Activated CD4-positive, alpha-beta T cell treated with anti-CD3 and anti-CD28 coated beads, Interleukin-2, Interleukin-6, amounts not matched to agents 100 ng/mL and 50 ng/mL, durations not matched to agents 16 hours and 8 hours (primary cell): Measurements from ENCODE around the gene DNTTIP2.
A peak's percentile ranks its signal among the peaks of the same experiment; 100 is the strongest.
"Not testable (repeated sequence)": the region's sequence is repeated elsewhere in the genome, so short reads cannot be mapped to it uniquely, and the experiment has no call there.

ENCODE experiments used
- DNase-seq: peaks from one replicate; pipeline ENCODE4 v3.0.0-alpha.2; 2020

Gene DNTTIP2

GRCh38 chr1:93840956-93841482 lies 38.0 kb downstream of the DNTTIP2 start:
- no peak for DNase-seq

- DNase-seq, result peak; percentile 29
These were observed 39.3 kb downstream of the DNTTIP2 start for GRCh38 chr1:93839753-93840152.

GRCh38 chr1:93839307-93839706 lies 39.7 kb downstream of the DNTTIP2 start:
- peak; percentile 43 for DNase-seq

- DNase-seq, result no peak
These were observed 41.0 kb downstream of the DNTTIP2 start for GRCh38 chr1:93837961-93838360.

- DNase-seq, result not testable (repeated sequence)
These were observed 45.7 kb downstream of the DNTTIP2 start for GRCh38 chr1:93833293-93833692.

DNA sequence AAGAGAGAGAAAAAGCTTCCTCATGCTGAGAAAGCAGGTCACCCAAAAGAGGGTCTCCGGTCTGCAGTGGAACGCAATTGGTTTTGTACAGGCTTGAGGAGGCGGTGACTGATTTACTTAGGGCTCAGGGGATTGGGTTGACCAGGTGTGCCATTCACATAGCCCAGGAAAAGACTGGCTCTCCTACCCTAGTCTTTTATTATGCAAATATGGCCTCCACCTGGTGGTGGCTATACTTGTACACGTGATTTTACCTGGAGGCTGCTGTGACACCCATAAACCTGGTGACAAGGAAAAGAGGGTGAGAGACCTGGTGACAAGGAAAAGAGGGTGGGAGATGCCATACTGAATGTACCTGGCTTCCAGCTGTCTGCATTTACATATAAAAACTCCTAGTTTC lies 49.9 kb downstream of the DNTTIP2 start:
- no peak for DNase-seq

- no peak for DNase-seq
These were observed 50.6 kb downstream of the DNTTIP2 start for GRCh38 chr1:93828367-93828755.

GRCh38 chr1:93827633-93828366 lies 51.2 kb downstream of the DNTTIP2 start:
- no peak for DNase-seq

DNA sequence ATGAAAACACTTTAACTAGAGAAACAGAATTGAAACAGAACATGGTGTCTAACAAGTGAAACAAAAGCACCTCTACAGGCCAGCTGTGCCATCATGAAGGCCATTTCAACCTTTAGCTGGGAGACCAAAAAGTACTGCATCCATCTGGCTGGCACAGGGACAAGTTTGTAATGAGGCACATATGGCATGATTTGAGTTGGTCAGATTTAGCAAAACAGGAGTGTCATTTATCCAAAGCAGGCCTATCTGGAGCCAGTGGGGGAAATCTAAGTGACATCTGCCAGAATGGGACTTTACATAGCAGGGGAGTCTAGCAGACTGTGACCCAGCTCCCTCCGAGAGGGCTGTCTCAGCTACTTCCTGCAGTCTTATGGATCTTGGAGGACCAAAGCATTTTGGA lies 51.9 kb downstream of the DNTTIP2 start:
- DNase-seq, result no peak

- DNase-seq, result no peak
These were observed 54.2 kb downstream of the DNTTIP2 start for GRCh38 chr1:93824834-93825233.

DNA sequence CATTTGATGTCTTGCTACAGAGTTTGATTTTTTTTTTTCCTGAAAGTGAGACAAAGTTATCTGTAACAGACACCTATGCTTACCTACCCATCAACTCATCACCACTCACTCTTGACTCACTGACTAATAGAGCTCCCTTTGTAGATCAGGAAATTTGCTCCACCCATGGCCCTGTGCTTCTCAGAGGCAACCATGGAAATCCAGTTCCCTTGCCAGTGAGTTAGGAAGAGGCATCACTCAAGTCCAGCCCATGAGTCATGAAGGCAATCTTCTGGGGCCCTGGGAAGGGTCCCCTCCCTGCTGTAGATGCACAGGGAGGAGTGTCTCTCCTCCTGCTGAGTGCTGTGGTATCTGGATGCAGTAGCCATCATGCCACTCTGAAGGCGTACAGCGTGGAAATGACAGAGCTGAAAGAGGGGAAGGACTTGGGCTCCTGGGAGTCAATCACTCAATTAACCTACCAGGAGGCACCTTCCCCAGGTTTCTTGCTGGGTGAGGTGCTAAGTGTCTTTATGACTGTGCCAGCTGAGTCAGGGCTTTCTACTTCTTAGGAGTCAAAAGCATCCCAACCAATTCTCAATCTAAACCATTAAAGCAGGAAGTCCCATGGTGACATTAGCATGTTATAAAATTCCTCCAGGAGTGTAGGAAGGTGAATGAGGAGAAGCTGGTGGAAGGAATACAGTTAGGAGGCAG lies 56.1 kb downstream of the DNTTIP2 start:
- no peak for DNase-seq

DNA sequence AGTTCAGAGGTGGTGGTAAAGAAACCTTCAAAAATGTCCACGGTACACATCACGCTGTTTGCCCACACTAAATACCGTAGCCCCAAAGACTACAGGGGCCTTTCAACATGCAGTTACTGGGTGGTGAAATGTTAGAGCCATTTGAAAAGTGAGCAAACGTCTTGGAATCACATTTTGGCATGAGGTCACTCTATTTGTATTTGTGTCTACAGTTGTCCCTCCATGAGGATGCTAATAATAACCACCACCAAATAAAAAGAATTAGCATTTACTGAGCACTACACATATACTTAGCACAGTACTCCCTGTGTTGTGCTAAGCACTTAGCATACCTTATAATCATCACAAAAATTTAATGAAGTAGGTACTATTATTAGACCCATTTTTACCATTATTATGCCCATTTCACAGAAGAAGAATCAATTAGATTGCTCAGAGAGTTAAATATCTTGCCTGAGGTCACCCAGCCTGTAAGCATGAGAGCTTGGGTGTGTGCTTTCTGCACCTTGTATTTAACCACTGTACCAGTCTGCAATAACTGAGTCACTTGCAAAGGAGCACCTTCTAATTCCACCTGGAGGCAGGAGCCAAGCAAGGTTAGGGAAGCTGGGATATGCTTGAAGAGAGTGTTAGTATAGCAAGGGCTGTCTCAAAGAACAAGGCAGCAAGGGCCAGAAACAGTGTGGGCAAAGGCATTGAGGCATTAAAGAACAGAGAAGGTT lies 57.4 kb downstream of the DNTTIP2 start:
- no peak for DNase-seq

- no peak for DNase-seq
These were observed 58.2 kb downstream of the DNTTIP2 start for GRCh38 chr1:93820554-93821422.

DNA sequence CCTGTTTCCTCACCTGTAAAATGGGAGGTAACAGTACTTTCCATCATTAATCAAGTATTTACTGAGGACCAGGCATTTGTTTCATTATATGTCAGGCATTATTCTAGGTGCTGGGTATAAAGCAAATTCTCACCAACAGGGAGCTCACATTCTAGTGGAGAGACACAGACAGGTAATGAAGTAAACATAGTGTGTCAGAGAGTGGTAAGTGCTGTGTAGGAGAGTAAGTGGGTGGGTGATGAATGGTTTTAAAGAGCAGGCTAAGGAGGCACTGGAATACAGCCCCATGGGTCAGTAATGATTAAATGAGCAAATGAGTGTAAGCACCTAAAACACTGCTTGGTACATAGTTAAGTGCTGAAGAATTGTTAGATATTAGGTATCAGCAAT lies 60.4 kb downstream of the DNTTIP2 start:
- DNase-seq, result no peak

GRCh38 chr1:93817819-93818569 lies 61.0 kb downstream of the DNTTIP2 start:
- peak; percentile 50 for DNase-seq

GRCh38 chr1:93816970-93817678 lies 61.9 kb downstream of the DNTTIP2 start:
- DNase-seq, result no peak
